CD1c-positive myeloid dendritic cell (primary cell): ENCODE results near the gene CCNY.

Experiments
- DNase-seq: peaks from one replicate; pipeline ENCODE4 v3.0.0-alpha.2; 2016; ENCODE audit errors: extremely low spot score

The CCNY gene

DNA sequence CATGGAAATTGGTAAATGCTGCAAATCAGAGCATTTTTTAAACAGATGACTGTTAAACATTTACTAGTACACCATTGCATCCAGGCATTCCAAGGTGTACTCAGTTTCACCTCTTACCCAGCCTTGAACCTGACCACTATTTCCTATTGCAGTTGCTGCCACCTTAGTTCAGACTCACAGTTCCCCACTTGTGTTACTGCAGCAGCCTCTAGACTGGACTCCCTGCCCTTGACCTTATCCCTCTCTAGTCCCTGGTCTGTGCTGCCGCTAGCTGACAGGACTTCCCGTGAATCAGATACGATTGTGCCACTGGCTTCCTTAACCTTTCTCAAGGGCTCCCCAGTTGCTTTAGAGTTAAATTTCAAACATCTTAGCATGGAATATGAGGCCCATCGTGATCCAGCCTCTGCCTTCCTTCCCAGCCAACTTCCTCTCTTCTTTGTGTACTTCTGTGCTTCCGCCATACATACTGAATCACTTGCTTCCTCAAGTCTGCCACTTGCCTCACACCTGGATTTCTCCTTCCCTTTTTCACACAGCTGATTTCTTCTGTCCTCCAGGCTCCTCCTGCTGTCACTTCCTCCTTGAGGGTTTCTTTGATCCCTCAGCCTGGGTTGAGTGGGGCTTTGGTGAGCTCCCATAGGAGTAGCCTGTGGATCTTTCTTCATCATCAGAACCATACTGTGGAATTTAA, 150.1 kb downstream of the CCNY start:
- DNase-seq = peak; percentile 49

DNA sequence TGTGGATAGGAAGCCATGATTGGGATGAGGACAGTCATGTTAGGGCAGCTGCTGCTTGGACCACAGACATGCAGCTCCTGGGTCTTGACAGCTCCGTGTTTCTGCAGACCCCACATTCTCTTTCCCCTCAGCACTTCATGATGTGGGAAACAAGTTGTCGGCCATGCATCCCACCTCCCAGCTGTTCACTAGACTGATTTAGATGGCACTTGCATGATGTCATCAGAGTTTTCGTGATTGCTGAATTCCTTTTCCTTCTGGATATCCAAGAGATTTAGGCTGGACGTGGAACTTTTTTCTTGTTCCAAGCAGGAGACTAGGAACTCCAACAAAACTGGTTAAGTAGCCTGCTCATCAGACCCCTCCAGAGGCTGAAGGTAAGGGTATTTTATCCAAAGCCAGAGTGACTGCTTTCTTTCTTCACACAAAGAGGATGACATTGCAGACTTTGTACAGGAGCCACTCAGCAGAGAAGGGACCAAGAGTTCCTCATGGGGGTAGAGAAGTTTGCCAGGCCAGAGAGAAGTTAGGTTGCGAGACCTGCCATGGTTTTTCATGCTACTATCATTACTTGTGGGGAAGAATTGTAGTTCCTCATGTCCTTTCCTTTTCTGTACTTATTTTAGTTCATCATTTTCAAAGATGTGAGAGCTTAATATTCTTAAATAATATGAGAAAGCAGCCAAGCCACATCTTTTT, 151.2 kb downstream of the CCNY start:
- DNase-seq = peak; percentile 38

DNA sequence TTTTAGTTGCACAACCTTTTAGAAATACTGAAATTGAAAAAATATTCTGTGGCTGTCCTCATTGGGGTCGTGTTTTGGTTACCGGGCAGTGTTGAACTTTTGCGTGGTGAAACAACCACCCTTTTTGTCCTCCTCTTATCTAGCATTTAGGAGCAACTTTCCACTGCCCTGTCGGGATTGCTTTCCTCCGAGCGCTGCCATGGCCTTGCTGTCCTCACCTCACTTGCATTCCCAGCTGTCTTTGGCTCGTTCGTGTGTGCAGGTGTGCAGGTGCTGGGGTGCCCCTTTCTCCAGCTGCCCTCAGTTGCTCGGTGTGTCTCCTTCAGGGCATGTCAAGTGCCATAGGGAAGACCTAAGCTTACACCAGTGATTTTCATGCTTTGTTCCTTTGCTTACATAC, 151.9 kb downstream of the CCNY start:
- no peak for DNase-seq

DNA sequence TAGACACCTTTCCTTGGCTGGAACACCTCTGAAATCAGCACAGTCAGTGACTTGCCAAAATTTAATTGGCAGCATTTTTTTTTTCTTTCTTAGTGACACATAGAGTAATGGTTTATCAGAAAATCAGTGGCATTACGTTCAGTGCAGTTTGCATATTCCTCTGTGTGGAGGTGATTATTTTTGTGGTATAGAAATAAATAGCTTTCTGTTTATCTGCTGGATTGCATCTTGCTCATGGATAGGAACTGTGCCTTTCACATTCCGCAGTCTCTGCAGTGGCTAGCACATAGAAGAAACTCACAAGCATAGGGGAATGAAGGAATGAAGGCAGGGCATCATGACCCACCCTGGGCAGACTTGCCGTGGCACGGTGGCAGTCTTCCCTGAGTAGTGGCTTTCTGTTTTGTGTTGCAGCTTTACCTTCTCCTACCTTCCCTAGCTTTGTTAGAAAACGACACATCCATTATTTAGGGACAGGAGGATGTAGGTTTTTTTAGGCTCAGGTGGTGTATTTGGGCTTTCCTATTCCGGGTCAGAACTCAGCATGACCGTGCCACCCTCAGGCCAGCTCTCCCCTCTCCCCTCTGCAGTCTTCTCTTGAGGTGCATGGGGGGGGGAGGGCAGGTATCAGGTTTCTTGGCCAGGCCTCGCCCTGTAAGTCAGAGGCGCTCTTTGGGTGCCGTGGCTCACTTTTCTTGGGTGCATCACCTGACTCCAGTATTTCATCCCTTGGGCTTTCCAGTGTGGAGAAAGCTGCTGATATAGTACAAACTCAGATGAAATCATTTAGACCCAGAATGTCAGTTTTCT, 156.3 kb downstream of the CCNY start:
- no peak for DNase-seq

DNA sequence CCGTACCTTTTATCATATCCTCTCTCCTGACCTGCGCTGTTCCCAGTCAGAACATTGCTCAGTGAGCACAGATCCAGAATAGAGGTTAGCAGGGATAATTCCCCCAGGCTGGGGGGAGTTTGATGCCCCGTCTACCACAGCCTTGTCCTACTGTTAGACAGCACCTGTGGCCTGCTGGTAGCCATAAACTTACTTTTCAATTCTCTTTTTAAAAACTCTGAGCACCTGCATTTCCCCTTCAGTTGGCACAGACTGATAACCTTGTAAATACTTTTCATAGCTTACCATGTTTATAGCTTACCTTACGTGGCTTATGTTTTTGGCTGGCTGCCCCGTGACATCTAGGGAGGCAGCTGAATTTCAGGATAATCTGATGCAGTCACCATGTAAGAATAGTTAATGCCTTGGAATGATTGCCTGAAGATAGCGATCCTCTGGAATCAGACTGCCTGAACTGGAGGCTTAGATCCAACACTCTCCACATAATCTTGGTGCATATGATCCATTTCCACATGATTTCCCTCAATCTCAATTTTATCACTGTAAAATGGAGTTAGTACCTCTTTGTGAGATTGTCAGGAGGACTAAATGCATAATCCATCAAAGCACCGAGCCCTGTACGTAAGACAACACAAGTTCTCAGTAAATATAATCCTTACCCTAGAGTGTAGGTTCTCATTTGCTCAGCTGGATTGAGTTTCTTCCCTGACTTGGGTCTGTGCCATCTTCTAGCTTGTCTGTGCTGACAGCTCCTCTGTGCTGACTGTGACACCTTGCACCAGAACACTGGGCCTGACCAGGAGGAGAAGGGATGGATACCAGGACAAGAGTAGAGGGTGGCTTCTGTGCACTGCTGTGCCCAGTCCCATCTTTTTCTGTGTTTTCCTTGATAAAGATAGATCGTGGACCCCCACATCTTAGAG, 157.1 kb downstream of the CCNY start:
- no peak for DNase-seq

DNA sequence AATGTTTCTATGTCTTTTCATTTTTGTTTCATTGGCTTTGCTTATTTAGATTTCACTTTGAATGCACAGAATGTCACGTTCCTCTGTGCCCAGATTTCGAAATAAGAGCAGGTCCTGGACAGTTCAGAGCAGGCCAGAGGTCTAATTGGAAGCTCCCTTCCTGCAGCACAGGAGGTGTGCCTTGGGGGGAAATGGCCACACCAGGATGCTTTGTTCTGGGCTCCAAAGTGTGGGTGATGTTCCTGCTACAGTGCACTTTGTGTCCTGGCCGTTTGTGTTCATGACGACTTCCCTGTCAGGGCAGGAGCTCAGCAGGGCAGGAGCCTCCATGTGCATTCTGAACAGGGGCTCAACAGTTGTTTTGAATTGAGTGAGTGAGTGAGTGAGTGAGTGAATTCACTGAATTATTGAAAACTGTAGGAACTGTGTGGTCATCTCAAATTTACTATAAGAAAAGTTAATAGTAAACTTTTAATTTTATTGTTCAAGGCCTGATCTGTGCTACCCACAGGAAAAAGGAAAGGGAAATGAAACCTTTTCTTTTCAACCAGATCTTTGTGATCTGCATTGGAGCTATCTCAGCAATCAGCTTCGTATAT, 159.3 kb downstream of the CCNY start:
- peak; percentile 45 for DNase-seq

DNA sequence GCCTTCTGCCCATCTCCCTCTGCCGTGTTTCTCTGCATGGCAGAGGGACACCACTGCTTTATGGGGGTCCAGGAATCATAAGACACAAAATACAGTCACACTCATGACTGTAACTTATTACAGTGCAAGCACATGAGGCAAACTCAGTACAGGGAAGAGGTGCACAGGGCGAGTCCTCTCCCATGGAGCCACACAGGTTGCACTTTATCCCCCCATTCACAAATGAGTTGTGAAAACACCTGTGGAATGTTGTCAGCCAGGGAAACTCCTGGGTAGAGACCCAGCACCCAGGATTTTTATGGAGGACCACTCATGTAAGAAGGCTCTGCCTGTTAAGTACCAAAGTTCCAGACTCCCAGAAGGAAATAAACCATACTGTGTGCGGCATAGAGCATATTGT, 161.6 kb downstream of the CCNY start:
- DNase-seq = no peak

DNA sequence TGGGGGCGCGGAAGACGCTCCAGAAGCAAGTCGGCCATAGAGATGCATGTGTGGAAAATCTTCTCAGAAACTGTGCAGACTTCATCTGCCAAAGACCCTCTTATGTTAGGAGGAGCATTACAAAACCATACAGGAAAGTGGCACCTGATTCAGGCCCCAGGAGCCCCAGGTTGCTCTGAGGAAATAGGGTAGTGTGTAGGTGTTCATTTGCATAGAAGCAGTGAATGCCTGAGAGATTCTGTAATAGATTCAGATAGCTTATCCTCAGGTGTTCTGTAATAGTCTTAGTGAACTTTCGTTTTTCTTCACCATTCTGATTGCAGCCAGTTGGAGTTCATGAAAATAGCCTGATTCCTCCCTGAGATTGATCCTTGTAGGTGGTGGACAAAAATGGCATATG, 162.4 kb downstream of the CCNY start:
- no peak for DNase-seq

DNA sequence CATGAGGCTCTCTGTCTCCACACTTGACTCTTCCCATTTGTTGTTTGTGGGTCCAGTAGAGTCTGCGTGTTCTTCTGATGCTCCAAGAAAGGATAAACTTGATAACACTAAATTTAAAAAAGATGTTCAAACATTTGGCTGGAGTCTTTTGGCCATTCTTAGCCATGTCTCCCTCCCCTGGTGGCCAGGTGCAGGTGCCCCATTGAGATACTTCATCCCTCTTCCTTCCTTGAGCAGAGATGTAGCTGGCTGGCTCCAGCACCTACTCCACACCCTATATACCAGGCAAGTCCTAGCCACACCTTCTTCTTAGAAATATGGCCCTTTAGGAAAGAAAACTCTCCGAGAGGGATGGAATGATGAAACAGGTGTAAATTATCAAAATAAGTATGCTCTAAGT, 165.6 kb downstream of the CCNY start:
- DNase-seq = no peak

DNA sequence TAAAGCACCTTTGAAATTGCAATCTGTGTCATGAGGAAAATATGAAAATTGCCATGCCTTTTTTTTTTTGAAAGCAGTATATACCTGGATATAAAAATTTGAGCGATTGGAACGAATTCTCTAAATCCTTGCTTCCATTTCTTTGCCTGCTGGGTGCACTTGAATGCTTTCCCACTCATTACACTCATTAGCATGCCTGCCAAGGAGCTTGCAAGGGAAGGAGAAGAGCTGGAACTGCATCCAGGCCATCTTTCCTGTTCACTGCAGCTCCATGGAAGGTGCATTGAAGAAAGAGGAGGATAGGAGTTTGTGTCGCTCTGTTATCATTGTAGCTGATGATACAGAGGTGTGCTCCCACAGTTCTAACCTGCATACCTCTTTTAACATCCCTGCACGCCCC, 166.4 kb downstream of the CCNY start:
- no peak for DNase-seq

DNA sequence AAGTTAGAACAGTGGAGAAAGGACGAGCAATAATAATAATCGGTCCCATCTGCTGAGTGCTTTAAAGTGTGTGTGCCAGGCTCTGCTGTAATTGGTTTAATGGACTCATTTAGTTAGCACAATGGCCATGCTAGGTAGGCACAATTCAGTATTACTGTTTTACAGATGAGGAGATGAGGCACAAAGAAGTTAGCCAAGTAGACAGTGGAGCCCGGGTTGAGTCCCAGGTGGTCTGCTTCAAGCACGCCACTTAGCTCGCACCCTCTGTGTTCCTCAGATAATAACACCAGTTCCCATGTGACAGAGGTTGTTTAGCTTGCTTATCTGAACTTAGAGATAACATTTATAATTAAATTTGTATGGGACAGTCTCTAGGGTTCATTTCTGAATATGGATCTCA, 167.3 kb downstream of the CCNY start:
- no peak for DNase-seq

DNA sequence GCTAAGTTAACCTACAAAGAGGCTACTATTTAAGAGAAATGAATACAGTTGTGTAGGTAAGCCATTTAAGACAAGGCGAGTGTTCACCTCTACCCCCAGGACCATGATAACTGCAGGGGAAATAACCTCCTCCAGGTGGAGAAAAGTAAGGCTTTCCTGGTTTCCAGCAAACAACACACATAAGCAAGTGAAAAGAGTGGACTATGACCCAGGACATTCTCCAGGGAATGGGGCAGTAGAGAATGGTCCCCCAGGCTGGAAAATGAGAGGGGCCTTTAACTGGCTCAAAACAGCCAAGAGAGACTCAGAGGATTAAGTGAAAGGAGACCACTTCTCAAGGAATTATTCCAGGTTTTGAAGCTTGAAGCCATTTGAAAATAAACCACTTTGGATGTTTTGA, 167.8 kb downstream of the CCNY start:
- no peak for DNase-seq

DNA sequence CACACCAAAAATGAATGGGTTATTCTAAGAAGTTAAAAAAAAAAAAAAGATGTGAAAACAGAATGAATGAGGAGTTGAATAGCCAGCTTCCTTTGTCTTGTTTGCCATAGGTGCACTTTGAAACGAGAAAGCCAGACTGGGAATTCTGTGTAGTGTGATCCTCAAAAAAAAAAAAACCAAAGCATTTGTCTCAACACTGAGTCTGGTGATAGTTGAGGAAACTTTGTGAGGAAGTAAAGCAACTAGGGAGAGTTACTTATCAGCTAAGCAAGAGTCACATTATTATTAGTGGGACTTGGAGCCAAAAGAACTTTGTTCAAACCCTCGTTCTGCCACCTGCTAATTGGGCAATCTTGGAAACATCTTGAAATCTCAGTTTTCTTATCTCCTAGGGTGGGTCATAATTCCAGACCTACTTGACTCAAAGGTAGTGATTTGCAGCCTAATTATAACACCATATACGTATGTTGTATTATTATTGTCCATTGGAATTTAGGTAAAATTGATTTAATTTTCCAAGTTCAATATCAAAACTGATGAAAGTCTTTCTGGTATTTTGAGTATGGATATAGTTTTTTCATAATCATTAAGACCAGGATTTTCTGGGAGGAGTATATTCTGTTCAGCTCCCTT, 169.0 kb downstream of the CCNY start:
- no peak for DNase-seq

DNA sequence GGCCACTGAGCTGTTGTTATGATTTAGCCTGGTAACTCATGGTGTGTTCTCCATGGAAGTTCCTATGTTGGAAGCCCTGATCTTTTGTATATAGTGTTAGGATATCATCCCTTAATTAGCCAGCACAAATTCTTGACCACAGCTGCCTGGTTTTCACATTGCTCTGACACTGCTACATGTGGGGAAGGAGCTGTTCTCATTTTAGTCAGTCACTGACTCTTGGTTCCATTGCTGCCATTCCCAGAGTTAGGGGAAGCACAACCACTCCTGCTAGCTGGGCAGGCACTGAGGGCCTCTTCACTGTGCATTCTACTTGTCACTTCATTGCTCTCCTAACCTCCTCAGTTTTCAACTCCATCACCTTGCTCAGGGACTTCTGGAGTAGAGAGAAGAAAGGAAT, 170.4 kb downstream of the CCNY start:
- DNase-seq = no peak

DNA sequence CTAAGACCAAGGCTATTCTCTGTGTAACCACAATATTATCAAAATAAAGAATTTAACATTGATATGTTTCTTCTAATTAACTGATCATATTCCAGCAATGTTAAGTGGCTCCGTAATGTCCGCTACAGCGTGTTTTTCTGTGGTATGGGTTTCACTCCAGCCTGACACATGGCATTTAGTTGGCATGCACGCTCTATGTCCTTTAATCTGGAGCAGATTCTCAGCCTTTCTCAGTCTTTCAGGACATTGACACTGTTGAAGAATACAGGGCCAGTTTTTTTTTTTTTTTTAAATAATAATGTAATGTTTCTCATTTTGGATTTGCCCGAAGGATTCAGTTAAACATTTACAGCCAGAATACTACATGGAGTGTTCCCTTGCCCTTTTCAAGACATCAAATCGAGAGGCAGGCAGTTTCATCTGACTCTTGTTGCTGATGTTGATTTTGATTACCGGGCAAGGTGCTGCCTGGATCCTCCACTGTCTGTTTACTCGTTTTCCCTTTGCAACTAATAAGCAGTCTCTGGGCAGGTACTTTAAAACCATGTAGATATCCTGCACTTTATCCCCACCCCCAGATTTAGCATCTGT, 171.3 kb downstream of the CCNY start:
- DNase-seq = no peak

DNA sequence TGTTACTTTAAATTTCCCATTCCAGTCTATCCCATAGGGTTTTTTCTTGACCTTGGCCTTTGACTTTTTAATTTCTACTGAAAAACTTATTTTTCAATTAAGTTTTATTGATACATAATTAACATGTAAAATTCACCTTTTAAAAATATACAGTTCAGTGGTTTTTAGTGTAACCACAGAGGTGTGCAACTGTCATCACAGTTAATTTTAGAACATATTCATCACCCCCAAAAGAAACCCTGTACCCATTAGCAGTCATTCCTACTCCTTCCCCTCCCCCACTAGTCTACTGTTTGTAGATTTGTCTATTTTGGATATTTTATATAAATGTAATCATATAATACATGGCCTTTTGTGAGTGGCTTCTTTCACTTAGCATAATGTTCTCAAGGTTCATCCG, 172.3 kb downstream of the CCNY start:
- DNase-seq = no peak

DNA sequence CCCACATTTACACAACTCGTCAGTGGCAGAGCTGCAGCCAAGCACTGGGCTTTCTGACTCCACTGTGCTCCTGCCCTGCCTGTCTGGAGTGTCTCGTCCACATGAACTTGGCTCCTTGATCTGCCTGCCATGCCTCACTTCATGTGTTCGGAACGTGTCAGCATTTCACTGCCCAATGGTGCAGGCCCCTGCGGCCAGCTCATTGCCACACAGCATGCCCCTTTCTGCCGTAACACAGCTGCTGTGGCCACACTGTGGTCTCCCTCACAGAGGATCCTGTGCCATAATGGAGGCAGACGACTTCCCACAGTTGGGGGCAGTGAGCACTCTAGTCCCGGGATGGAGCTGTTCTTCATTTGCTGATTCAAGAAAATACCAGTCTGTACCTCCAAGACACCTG, 174.6 kb downstream of the CCNY start:
- DNase-seq = no peak

DNA sequence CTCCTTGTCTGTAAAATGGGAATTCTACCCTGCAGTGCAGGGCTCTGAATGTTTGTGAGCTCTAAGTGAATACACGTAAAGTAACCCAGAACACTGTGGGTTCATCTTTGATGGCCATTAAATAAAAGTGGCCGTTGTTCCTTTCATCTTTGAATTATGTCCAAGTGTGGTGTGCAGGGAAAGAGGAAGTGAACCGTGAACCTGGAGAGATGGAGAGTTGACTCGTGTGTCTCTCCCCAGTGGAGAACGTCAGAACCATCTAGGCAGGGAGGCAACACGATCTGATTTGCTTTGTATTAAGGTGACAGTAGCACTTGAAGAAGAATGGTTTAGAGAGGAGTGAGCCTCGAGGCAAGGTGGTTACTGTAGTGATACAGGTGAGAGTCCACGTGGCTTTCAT, 175.3 kb downstream of the CCNY start:
- DNase-seq = no peak

DNA sequence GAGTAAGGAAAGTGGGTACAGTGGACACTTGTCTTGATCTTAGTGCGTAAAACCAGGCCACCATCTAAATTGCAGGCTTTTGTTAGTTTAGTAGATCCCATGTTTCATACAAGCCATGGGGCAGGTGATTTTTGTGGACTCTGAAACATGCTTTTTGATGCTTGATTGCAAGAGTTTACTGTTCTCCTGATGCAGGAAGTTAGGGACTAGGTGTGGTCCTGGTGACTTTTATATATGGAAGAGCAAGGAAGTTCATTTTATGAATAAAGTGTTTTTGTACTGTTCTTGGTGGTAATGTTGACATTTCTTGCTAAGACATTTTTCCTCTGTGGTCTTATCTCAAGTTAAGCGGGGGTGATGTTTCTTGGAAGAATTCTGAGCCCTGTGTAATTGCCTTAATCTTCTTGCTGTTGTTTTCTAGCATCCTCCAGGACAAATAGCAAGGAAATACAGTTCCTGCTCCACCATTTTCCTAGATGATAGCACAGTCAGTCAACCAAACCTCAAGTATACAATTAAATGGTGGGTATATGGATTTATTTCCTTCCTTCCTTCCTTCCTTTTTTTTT, 179.9 kb downstream of the CCNY start:
- DNase-seq = no peak
